GM12873 (cell line): ENCODE data around the gene PSME1.

Experiments used
- CTCF ChIP-seq: IDR thresholded peaks from 2 replicates; pipeline ENCODE4 v1.5.1; 2012; ENCODE audit warnings: low read depth, mild to moderate bottlenecking, moderate library complexity, low read length, control low read depth; ENCODE audit not compliant: insufficient read depth; ENCODE audit errors: missing control alignments

PSME1 gene

GRCh38 chr14:24143511-24143910 is 7.5 kb downstream of the PSME1 start:
- no peak for TF ChIP-seq CTCF

DNA sequence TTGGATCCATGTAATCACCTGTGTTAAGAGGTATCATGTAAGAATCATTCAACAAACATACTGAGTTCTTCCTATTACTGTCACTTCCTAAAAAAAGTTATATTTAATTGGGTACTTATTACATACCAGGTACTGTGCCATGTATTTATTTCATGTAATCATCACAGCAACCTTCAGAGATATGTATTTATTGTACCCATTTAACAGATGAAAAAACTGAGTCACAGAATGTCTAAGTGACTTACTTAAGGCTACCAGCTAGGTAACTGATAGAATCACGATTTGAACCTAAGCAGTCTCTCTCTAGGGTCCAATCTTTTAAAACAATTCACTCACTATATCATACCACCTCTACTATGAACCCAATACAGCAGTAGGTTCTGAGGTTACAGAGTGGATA is 8.5 kb downstream of the PSME1 start:
- no peak for TF ChIP-seq CTCF

DNA sequence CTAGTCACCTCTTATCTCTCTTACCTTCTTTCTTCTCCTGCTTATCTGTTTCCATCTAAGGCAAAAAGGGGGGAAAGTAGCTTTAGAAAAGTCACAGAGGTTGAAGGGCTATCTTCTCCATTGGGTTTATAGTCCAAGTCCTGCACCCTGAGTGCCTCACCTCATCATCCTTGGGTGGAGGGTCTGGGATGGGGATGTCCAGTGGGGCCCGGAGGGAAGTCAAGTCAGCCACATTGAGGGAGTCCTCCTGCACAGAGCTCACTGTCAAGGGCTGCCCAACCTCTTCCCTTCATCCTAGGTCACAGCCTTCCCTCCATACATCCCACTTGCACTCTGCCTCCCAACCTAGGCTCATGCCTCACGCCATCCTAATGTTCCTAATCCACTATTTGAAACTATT is 9.2 kb downstream of the PSME1 start:
- TF ChIP-seq CTCF: no peak

DNA sequence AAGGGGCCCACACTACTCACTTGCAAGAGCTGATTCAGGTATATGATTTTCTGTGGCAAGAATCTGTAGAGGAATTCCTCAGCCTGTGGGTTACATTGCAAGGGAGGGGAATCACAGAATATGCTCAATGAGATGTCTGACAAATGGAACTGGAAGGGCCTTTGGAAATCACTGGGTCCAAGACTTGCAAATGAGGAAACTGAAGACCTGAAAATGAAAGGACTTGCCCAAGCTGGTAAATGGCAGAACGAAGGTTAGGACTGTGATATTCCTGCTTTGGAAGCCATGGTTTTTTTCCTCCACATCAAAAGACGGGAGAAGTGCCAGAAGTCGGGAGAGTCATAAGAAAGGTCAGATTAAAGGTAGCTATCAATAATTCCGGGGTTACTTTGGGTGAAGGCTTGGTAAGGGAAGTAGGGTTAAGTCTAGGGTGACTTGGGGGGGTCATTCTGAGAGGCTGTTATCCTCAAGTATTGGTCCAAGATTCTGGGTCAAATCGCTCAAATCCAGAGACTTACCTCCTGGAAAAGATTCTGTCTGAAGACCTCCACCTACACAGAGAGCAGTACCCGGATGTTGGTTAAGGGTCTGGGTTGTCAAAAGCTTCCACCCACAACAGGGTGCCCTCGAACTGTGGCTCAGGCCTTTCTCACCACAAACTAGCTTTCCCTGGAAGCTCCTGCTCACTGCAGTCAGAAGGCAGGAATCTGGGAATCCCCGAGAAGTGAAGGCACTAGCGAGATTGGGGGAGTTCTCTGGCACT is 9.9 kb downstream of the PSME1 start:
- TF ChIP-seq CTCF: no peak

DNA sequence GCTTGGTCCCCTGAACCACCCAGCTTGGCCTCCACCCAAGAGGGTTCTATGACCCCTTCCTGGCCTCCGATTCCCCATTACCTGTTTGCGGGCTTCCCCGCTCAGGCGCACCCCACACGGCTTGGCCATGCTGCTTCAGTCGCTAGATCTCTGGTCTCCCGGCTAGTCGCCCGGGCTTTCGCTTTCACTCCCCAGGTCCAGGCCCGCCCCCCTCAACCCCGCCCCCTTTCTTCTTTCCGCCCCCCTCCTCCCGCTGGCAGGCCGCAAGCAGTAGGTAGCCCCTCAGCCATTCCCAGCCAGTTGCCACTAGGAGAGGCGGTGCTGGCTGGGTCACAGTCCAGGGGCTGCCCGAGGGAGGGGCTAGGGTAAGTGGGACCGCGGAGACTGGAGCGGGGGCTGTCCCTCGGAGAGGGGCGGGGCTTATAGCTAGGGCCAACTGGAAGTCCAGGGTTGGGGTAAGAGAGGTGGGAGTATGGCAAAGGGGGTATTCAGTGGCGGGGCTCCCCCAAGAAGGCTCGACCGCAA is 10.5 kb downstream of the PSME1 start, which contains the start of gene PSME2:
Gene PSME2 (minus strand): TSS at position 158 of the 525 bp plus-strand sequence. CDS start 29 bp downstream, at position 129.
- TF ChIP-seq CTCF: no peak

DNA sequence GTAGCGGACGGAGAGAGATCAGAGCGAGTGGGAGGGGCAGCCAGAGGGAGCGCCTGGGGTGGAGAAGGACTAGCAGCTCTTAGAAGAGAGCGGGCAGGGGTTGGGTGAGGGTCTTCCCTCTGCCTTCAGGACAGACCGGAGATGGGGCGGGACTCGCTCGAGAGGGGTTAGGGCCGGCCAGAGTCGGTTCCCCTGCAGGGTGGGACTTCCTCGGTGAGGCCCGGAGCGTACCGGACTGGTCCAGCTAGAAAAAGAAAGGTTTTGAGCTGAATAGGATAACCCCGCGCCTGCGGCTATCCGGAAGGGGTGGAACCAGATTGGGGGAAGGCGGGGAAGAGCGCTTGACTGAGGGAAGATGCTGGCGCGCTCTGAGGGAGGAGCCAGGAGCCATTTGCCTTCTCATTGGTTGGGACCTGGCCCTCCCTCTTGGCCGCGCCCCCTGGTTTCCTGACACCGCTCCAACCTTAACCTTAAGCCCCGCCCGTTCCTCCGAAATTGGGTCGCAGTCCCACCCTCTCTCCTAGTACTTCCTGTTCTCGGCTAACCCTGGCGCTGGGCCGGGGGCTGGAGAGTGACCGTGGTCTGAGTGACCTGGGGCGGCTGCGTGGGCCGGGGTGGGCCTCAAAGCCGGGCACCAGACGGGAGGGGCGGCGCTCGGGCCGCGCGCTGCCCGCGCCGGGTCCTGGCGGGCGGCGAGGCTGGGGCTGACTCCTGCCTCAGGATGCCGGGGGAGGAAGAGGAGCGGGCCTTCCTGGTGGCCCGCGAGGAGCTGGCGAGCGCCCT is 11.2 kb downstream of the PSME1 start, which contains the start of gene RNF31:
Gene RNF31 (plus strand): TSS at position 521 of the 783 bp plus-strand sequence. CDS start 201 bp downstream, at position 722.
- no peak for TF ChIP-seq CTCF

DNA sequence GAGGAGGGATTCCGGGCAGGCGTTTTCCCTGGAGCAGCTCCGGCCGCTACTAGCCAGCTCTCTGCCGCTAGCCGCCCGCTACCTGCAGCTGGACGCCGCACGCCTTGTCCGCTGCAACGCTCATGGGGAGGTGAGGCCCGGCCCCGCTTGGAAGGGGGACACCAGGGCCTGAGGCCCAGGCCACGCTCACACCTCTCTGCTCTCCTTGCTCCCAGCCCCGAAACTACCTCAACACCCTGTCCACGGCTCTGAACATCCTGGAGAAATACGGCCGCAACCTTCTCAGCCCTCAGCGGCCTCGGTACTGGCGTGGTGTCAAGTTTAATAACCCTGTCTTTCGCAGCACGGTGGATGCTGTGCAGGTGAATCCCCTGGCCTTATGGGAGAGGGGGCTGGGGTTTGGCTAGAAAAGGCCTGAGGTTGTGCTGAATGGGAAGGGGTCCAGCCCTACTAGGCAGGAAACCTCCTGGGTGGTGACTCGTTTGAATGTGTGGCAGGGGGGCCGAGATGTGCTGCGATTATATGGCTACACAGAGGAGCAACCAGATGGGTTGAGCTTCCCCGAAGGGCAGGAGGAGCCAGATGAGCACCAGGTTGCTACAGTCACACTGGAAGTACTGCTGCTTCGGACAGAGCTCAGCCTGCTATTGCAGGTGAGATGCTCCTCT is 11.9 kb downstream of the PSME1 start:
- no peak for TF ChIP-seq CTCF
